ENCODE measurements around the gene ADPRHL1. TPM values are rescaled to one million over a fixed set of nuclear protein-coding genes. Genes with fewer than 3 reads are reported as not detected.

Gene ADPRHL1
- total RNA-seq, 1 donor from 2014 or later, result 8.4 TPM

DNA sequence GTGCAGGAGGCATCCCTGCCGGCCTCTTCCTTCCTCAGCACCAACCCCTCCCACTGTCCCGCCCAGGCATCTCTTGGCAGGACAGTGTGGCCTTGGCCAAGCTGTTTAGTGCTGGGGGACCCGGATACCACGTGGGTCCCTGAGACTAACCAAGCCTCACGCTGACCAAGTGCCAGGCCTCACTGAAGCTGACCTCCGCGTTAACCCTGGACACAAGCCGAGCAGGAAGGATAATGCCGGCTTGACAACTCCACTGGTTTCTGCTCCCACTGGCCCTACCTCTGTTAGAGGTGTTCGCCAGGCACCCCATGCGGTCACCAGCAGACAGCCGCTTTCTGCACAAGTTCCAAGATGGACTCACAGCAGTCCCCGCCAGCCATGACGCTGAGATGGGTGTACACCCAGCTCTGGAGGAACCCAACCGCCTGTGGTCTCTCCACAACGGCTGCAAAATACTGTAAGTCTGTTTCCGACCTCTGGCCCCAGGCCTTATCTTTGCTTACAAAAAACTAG is 101.7 kb downstream of the ADPRHL1 start:
- Mint-ChIP-seq H3K4me3 (ENCODE audit: unreplicated experiment) (no peak overlapping the region), H3K9me3 (ENCODE audit: low read depth) (no peaks in the 10 kb centered on the region), H3K36me3 (ENCODE audit: low read depth) (no peaks in the 10 kb centered on the region), H3K4me1 (ENCODE audit: low read depth) (no peaks in the 10 kb centered on the region), H3K27me3 (ENCODE audit: low read depth) (no peaks in the 10 kb centered on the region), H3K27ac (ENCODE audit: unreplicated experiment) (no peak overlapping the region)
- no peak for TF ChIP-seq CTCF (IDR thresholded peaks at IDR 0.05)
- no peak for DNase-seq (ENCODE audit: low spot score)

- Mint-ChIP-seq H3K36me3 (ENCODE audit: low read depth) (no peaks in the 10 kb centered on the region), H3K4me3 (ENCODE audit: unreplicated experiment) (no peak overlapping the region), H3K27ac (ENCODE audit: unreplicated experiment) (no peak overlapping the region), H3K27me3 (ENCODE audit: low read depth) (no peaks in the 10 kb centered on the region), H3K4me1 (ENCODE audit: low read depth) (no peaks in the 10 kb centered on the region), H3K9me3 (ENCODE audit: low read depth) (no peaks in the 10 kb centered on the region)
- no peak for TF ChIP-seq CTCF (IDR thresholded peaks at IDR 0.05)
- DNase-seq (ENCODE audit: low spot score), result no peak
These were observed 102.4 kb downstream of the ADPRHL1 start for GRCh38 chr13:113350938-113351335.

- no peaks in the 10 kb centered on the region for H3K4me1 Mint-ChIP-seq (ENCODE audit: low read depth)
- H3K27me3 Mint-ChIP-seq (ENCODE audit: low read depth), result no peaks in the 10 kb centered on the region
- no peak overlapping the region for H3K4me3 Mint-ChIP-seq (ENCODE audit: unreplicated experiment)
- H3K27ac Mint-ChIP-seq (ENCODE audit: unreplicated experiment), result no peak overlapping the region
- no peak for DNase-seq (ENCODE audit: low spot score)
- TF ChIP-seq CTCF (IDR thresholded peaks at IDR 0.05), result peak; percentile 21
- no peaks in the 10 kb centered on the region for H3K9me3 Mint-ChIP-seq (ENCODE audit: low read depth)
- H3K36me3 Mint-ChIP-seq (ENCODE audit: low read depth), result no peaks in the 10 kb centered on the region
These were observed 103.0 kb downstream of the ADPRHL1 start for GRCh38 chr13:113350065-113350937.

Other genes with a start within 250 kb of the ADPRHL1 start
- 32.9 to 42.8 TPM (median 33.7 TPM) in 3 replicates for gene PCID2, start 244.8 kb downstream of the ADPRHL1 start, total RNA-seq
- gene CUL4A, start 243.9 kb downstream of the ADPRHL1 start, total RNA-seq, result 63.7 to 64.6 TPM (median 64.1 TPM) in 3 replicates
- gene LAMP1, start 156.2 kb downstream of the ADPRHL1 start, total RNA-seq, result 329 to 361 TPM (median 332 TPM) in 3 replicates
- 1.3 to 1.7 TPM (median 1.7 TPM) in 3 replicates for gene GRTP1, start 89.4 kb downstream of the ADPRHL1 start, total RNA-seq
- 17.0 to 24.9 TPM (median 19.5 TPM) in 3 replicates for gene DCUN1D2, start 37.2 kb upstream of the ADPRHL1 start, total RNA-seq
- gene TFDP1, start 131.3 kb upstream of the ADPRHL1 start, total RNA-seq, result 52.8 to 76.0 TPM (median 54.3 TPM) in 3 replicates
- not detected in 3 replicates for gene ATP4B, start 204.7 kb upstream of the ADPRHL1 start, total RNA-seq
- gene GRK1, start 213.7 kb upstream of the ADPRHL1 start, total RNA-seq, result 0.07 TPM in 1 of 3 replicates, not detected in the others

Measured in chondrocyte (in vitro differentiated cells).